H1 (cell line): ENCODE data around the gene ZCWPW2. TPM values are rescaled to one million over a fixed set of nuclear protein-coding genes. Genes with fewer than 3 reads are reported as not detected.

ENCODE experiments used
- CTCF ChIA-PET: fragments of 300-600 bp; sonication (Branson Sonifier 250); formaldehyde crosslinking; loops from one replicate; lab custom pipeline; 2021; ENCODE audit not compliant: partially characterized antibody; lab: Charles Lee
- POLR2A ChIA-PET: fragments of 300-600 bp; sonication (Branson Sonifier 250); formaldehyde crosslinking; loops from one replicate; lab custom pipeline; 2021; ENCODE audit warnings: inconsistent platforms; ENCODE audit not compliant: partially characterized antibody; lab: Charles Lee
- DNase-seq, 2 experiments: peaks; one replicate each; pipeline versions ENCODE4 v3.0.0 to v3.0.0-alpha.2; 2010 to 2022; ENCODE audit warnings: low spot score in 2 of 2, low read depth in 1 of 2, mixed read lengths in 1 of 2
- FAIRE-seq: peaks from 2 replicates; lab custom pipeline; 2011; peaks lifted over from hg19 to GRCh38; lab: Jason Lieb, UNC
- H2AFZ ChIP-seq: 2 replicates; pipeline ENCODE4 v1.8.1; 2012; ENCODE audit warnings: low read length, inconsistent platforms
- H2AK5ac ChIP-seq: 2 replicates; pipeline ENCODE4 v1.6.1; 2013; ENCODE audit warnings: low read depth, low read length
- H2BK120ac ChIP-seq: replicated peaks from 2 replicates; pipeline ENCODE3; 2013; ENCODE audit warnings: low read depth, low read length, inconsistent platforms
- H2BK12ac ChIP-seq: 2 replicates; pipeline ENCODE4 v1.6.1; 2013; ENCODE audit warnings: low read depth, low read length
- H2BK15ac ChIP-seq: 2 replicates; pipeline ENCODE4 v1.6.1; 2013; ENCODE audit warnings: low read length
- H2BK20ac ChIP-seq: 2 replicates; pipeline ENCODE4 v1.6.1; 2013; ENCODE audit warnings: low read length
- H2BK5ac ChIP-seq: 2 replicates; pipeline ENCODE4 v1.6.1; 2013; ENCODE audit warnings: low read depth, low read length
- H3K14ac ChIP-seq: 2 replicates; pipeline ENCODE4 v1.6.1; 2013; ENCODE audit warnings: inconsistent platforms; ENCODE audit not compliant: insufficient read length
- H3K18ac ChIP-seq: 2 replicates; pipeline ENCODE4 v1.6.1; 2013; ENCODE audit warnings: low read length; ENCODE audit errors: extremely low read depth
- H3K23ac ChIP-seq: 2 replicates; pipeline ENCODE4 v1.6.1; 2013; ENCODE audit warnings: inconsistent platforms; ENCODE audit not compliant: insufficient read length
- H3K23me2 ChIP-seq: 2 replicates; pipeline ENCODE4 v1.6.1; 2013; ENCODE audit warnings: low read depth, low read length
- H3K27ac ChIP-seq: 2 replicates; pipeline ENCODE4 v1.6.1; 2011; ENCODE audit warnings: low read depth, low read length, inconsistent platforms
- H3K27me3 ChIP-seq, 4 experiments: replicated peaks in 1 of 4; 1 replicate in 1 of 4; 2 replicates in 3 of 4; pipeline versions ENCODE4 v1.6.1 to v1.8.1; 2011 to 2013; ENCODE audit warnings: low read length in 3 of 4, mild to moderate bottlenecking in 3 of 4, inconsistent platforms in 2 of 4, mixed read lengths in 2 of 4, moderate library complexity in 1 of 4; ENCODE audit not compliant: control insufficient read depth in 3 of 4, insufficient read depth in 3 of 4; ENCODE audit errors: extremely low read depth in 1 of 4
- H3K36me3 ChIP-seq, 4 experiments: 2 replicates each; pipeline versions ENCODE4 v1.6.1 to v1.8.1; 2011 to 2013; ENCODE audit warnings: mild to moderate bottlenecking in 4 of 4, low read length in 3 of 4, moderate library complexity in 2 of 4, control low read depth in 1 of 4, inconsistent platforms in 1 of 4; ENCODE audit not compliant: insufficient read depth in 4 of 4, control insufficient read depth in 2 of 4
- H3K4ac ChIP-seq: replicated peaks from 2 replicates; pipeline ENCODE3; 2013; ENCODE audit warnings: low read length, low read depth, mixed read lengths, inconsistent platforms; ENCODE audit not compliant: insufficient read length
- H3K4me1 ChIP-seq, 4 experiments: replicated peaks in 1 of 4; 1 replicate in 1 of 4; 2 replicates in 3 of 4; pipeline versions ENCODE4 v1.6.1 to v1.8.1; 2011 to 2013; ENCODE audit warnings: low read length in 3 of 4, inconsistent platforms in 2 of 4, mixed read lengths in 1 of 4; ENCODE audit not compliant: insufficient read depth in 4 of 4, control insufficient read depth in 3 of 4
- H3K4me2 ChIP-seq, 2 experiments: 2 replicates each; pipeline versions ENCODE4 v1.6.1 to v1.8.1; 2011 to 2013; ENCODE audit warnings: low read depth in 2 of 2, low read length in 2 of 2, control low read depth in 1 of 2, inconsistent platforms in 1 of 2, mild to moderate bottlenecking in 1 of 2; ENCODE audit not compliant: insufficient read depth in 1 of 2
- H3K4me3 ChIP-seq, 4 experiments: fragments of 200-600, 300-600 bp in 1 of 4; sonication (generic), shearing (Covaris generic), sonication (Bioruptor Twin) in 1 of 4; 2 replicates each; pipeline versions ENCODE4 v1.5.1 to v1.8.1; 2011 to 2016; ENCODE audit warnings: low read length in 4 of 4, low read depth in 3 of 4, control low read depth in 2 of 4, inconsistent platforms in 2 of 4, mild to moderate bottlenecking in 2 of 4, mixed read lengths in 1 of 4, moderate library complexity in 1 of 4; ENCODE audit not compliant: insufficient read depth in 2 of 4; ENCODE audit errors: extremely low read depth in 1 of 4
- H3K56ac ChIP-seq: replicated peaks from 2 replicates; pipeline ENCODE3; 2013; ENCODE audit warnings: low read depth, mild to moderate bottlenecking, mixed read lengths, low read length, inconsistent platforms; ENCODE audit not compliant: insufficient read length
- H3K79me1 ChIP-seq: 2 replicates; pipeline ENCODE4 v1.6.1; 2013; ENCODE audit warnings: low read depth, low read length, control low read depth
- H3K79me2 ChIP-seq, 2 experiments: 2 replicates each; pipeline versions ENCODE4 v1.6.1 to v1.8.1; 2012 to 2013; ENCODE audit warnings: low read length in 2 of 2, mild to moderate bottlenecking in 2 of 2, inconsistent platforms in 1 of 2; ENCODE audit not compliant: insufficient read depth in 2 of 2, control insufficient read depth in 1 of 2
- H3K9ac ChIP-seq, 4 experiments: replicated peaks in 1 of 4; 1 replicate in 1 of 4; 2 replicates in 3 of 4; pipeline versions ENCODE4 v1.6.1 to v1.8.1; 2011 to 2013; ENCODE audit warnings: low read depth in 3 of 4, low read length in 3 of 4, control low read depth in 2 of 4, mild to moderate bottlenecking in 2 of 4, moderate library complexity in 2 of 4, inconsistent platforms in 1 of 4; ENCODE audit errors: extremely low read depth in 1 of 4
- H3K9me3 ChIP-seq, 2 experiments: 2 replicates each; pipeline versions ENCODE4 v1.6.1 to v1.8.1; 2012 to 2013; ENCODE audit warnings: mild to moderate bottlenecking in 2 of 2, moderate library complexity in 2 of 2, control low read depth in 1 of 2, inconsistent platforms in 1 of 2, low read depth in 1 of 2, low read length in 1 of 2, mixed read lengths in 1 of 2; ENCODE audit not compliant: insufficient read depth in 2 of 2
- H4K20me1 ChIP-seq, 2 experiments: replicated peaks in 1 of 2; 2 replicates each; pipeline versions ENCODE3 to v1.8.1; 2011 to 2013; ENCODE audit warnings: inconsistent platforms in 2 of 2, low read length in 2 of 2, mild to moderate bottlenecking in 1 of 2; ENCODE audit not compliant: insufficient read depth in 2 of 2, control insufficient read depth in 1 of 2
- H4K5ac ChIP-seq: 2 replicates; pipeline ENCODE4 v1.6.1; 2013; ENCODE audit warnings: low read length, low read depth, mixed read lengths, inconsistent platforms; ENCODE audit not compliant: insufficient read length
- H4K8ac ChIP-seq: 2 replicates; pipeline ENCODE4 v1.8.0; 2013; ENCODE audit warnings: mild to moderate bottlenecking, moderate library complexity, low read length, inconsistent platforms; ENCODE audit not compliant: insufficient read depth; ENCODE audit errors: extremely low read depth
- H4K91ac ChIP-seq: replicated peaks from 2 replicates; pipeline ENCODE3; 2013; ENCODE audit warnings: low read length, mixed read lengths, inconsistent platforms; ENCODE audit not compliant: insufficient read length
- WGBS, 2 experiments: shearing (Covaris generic) in 1 of 2; methylation state at CpG; one replicate each; pipeline versions ENCODE4 v1.1.6 to v1.1.7; 2013 to 2015; ENCODE audit warnings: low lambda C conversion rate in 2 of 2, mixed read lengths in 2 of 2, inconsistent platforms in 1 of 2, low coverage in 1 of 2, missing lambda C conversion rate in 1 of 2; ENCODE audit not compliant: insufficient replicate concordance in 2 of 2, insufficient coverage in 1 of 2, insufficient read length in 1 of 2; ENCODE audit errors: extremely low coverage in 1 of 2, missing lambda C conversion rate in 1 of 2; 5-methylcytosine and 5-hydroxymethylcytosine counted together
- polyA plus RNA-seq, 7 experiments: library from polyadenylated mRNA; depleted of rRNA in 3 of 7; stranded (reverse) in 5 of 7; unstranded in 2 of 7; fragments of >200 nt in 5 of 7; fragments of 200-250 nt in 2 of 7; gene quantifications; 1 replicate in 5 of 7; 2 replicates in 1 of 7; 4 replicates in 1 of 7; pipeline versions ENCODE4 v1.2.1 to v1.2.3, GENCODE V29; 2011 to 2013; ENCODE audit warnings: missing spikeins in 2 of 7, mixed read lengths in 2 of 7
- total RNA-seq: library from RNA; stranded (reverse); fragmentation: NEBNext Ultra II Directional; extraction: Animal tissue kit (Norgen Biotek cat#: 25700); gene quantifications from 2 replicates; pipeline ENCODE4 v1.2.1, GENCODE V29; 2021

The ZCWPW2 gene
- total and polyA plus RNA-seq, 2 of the 8 experiments (the other 6 are each of a cell fraction or from before 2014, with no cell fraction given) = 0.11 to 0.39 TPM

- no peak overlapping the region for H3K4me2 ChIP-seq
- no peak overlapping the region for H4K5ac ChIP-seq
- no peak overlapping the region for H3K9ac ChIP-seq
- H3K23ac ChIP-seq = no peak overlapping the region
- H3K4me1 ChIP-seq = no peaks in the 10 kb centered on the region
- no peaks in the 10 kb centered on the region for H3K36me3 ChIP-seq
- no peak overlapping the region for H2AFZ ChIP-seq
- DNase-seq = no peak
- ChIA-PET CTCF (interaction anchor here (1.6 kb wide), 1 partner anchor 8 kb away, joined by 4 read pairs; no protein-coding TSS in a partner anchor), POLR2A (no interaction called here)
- H2BK15ac ChIP-seq = no peak overlapping the region
- 100% methylated on average over 3 of the region's 3 CpGs; no CpG with 5 or more reads in 1 of the 2 experiments for WGBS, 2 experiments
- FAIRE-seq = no peak
- no peak overlapping the region for H2BK20ac ChIP-seq
- H2BK12ac ChIP-seq = no peak overlapping the region
- peaks cover 2 to 5% of the 10 kb centered on the region in 2 experiments; a peak in 2 of 4 replicates for H3K9me3 ChIP-seq
- no peak overlapping the region for H3K18ac ChIP-seq
- no peak overlapping the region for H2BK120ac ChIP-seq
- H3K4ac ChIP-seq = no peak overlapping the region
- H3K79me2 ChIP-seq = no peaks in the 10 kb centered on the region
- no peak overlapping the region for H3K56ac ChIP-seq
- H2BK5ac ChIP-seq = no peak overlapping the region
- H3K23me2 ChIP-seq = no peaks in the 10 kb centered on the region
- H2AK5ac ChIP-seq = no peak overlapping the region
- H3K14ac ChIP-seq = no peak overlapping the region
- H3K4me3 ChIP-seq = no peak overlapping the region
- no peaks in the 10 kb centered on the region for H4K20me1 ChIP-seq
- no peak overlapping the region for H4K8ac ChIP-seq
- H4K91ac ChIP-seq = no peak overlapping the region
- H3K79me1 ChIP-seq = no peaks in the 10 kb centered on the region
- H3K27me3 ChIP-seq = no peaks in the 10 kb centered on the region
- H3K27ac ChIP-seq = no peak overlapping the region
Observed at GRCh38 chr3:28399206-28399605, 50.7 kb downstream of the ZCWPW2 start.
